Endometrial microvascular endothelial cells (primary cell): ENCODE results near the gene SHTN1. TPM values are rescaled to one million over a fixed set of nuclear protein-coding genes. Genes with fewer than 3 reads are reported as not detected.

ENCODE experiments used
- in situ Hi-C: cut with HindIII; loops from 2 replicates; pipeline ENCODE4 v1.10.0; 2017; ENCODE audit warnings: low sequenced_read_pairs, low pct_unique_long_range_greater_than_20kb; ENCODE audit errors: inconsistent ontology term
- total RNA-seq: library from RNA; depleted of rRNA; stranded (reverse); fragments of >200 nt; gene quantifications from one replicate; pipeline ENCODE4 v1.2.3, GENCODE V29; 2015; ENCODE audit errors: inconsistent ontology term

Gene SHTN1
- total RNA-seq, 1 donor from 2014 or later: 3.9 TPM

- in situ Hi-C loops: no loop called here
Measured at GRCh38 chr10:116850058-116850611, 154.9 kb downstream of the SHTN1 start.

DNA sequence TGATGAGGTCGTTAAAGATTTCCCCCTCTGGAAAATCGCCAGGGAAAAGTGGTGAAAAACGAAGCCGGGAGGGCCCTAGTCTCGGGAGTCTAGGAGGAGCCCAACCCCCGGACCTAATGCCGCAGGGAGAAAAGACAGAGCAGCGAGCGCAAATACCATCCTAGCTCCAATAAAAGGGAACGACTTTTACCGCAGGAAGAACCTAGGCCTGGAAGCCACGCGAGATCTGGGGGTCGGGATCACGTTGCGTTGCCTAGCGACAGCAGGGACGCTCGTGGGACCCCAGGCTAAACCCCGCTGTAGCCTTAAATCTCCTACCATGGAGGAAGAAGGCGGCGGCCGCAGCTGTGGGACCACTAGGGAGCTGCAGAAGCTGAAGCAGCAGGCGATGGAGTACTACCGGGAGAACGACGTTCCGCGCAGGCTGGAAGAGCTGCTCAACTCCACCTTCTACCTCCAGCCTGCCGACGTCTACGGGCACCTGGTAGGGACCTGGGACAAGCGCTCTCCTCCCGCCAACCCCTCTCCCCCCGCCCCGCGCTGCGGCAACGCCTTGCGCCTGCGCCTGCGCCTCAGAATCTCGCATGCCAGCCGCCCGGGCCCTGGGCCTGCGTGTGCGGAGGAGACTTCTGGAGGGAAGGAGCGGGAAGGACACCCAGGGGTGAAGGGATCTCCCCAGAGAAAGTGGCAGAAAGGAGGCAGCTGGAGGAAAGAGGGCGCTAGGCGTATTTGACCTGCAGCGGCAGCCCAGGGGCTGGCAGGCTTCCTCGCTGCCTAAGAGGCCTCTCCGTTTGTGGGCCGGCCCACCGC, 155.5 kb downstream of the SHTN1 start, which contains the start of gene ENO4:
ENO4 (plus strand) TSS at position 252 of the 810 bp plus-strand sequence; CDS start at position 320, 68 bp downstream.
- in situ Hi-C loops: loop anchor here (25.0 kb wide), 1 partner anchor 313 kb away; no protein-coding TSS in a partner anchor

DNA sequence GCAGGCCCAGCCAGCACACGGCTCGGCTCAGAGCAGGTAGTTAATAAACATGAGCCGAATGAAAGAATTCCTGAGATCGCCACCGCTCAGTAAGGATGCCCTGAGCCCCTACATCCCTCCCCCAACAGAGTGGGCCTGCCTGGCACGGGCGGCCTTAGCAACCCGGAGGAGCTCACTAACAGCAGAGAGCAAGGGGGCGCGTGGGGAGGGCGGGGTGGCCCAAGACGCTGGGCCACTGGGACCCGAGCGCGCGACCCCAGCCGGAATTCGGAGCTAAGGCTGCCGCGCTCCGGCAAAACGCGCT, 156.1 kb downstream of the SHTN1 start:
- in situ Hi-C loops: loop anchor here (25.0 kb wide), 1 partner anchor 313 kb away; no protein-coding TSS in a partner anchor

- in situ Hi-C loops: loop anchor here (25.0 kb wide), 1 partner anchor 314 kb away; no protein-coding TSS in a partner anchor
Measured at GRCh38 chr10:116848032-116848943, 156.7 kb downstream of the SHTN1 start.

- in situ Hi-C loops: loop anchor here (25.0 kb wide), 1 partner anchor 316 kb away; no protein-coding TSS in a partner anchor
Measured at GRCh38 chr10:116845823-116846222, 159.2 kb downstream of the SHTN1 start.

DNA sequence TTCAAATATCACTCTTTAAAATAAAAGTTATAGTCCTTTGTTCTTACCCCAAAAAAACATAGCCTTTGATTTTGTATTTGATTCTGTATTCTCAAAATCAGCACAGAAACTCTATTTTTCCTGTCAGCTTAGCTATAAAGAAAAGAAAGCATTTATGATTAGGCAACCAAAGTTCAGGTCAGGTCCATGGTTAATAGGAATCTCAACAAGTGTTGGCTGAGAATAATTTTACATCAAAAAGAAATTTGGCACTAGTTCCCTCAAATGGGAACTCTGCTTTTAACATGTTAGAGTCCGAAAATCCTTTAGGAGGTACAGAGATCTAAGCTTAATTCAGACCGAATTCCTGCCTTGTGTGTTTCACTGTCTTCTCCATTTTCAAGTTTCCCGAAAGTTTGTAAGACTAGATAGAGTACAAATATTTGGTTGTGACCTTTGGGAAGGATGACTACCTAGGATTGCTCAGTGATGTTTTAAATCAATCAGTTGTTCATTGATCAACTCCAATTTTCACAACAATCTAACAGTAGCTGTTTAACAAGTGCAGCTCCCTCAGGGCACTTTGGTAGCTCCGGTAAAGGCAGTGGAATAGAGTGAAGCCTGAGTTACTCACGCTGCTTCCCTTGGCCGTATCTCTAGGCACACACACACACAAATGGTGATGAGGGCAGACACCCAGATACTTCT, 164.5 kb downstream of the SHTN1 start:
- in situ Hi-C loops: loop anchor here (25.0 kb wide), 1 partner anchor 322 kb away; no protein-coding TSS in a partner anchor

GRCh38 chr10:116838143-116838725, 166.8 kb downstream of the SHTN1 start:
- in situ Hi-C loops: loop anchor here (25.0 kb wide), 1 partner anchor 324 kb away; no protein-coding TSS in a partner anchor

- in situ Hi-C loops: loop anchor here (25.0 kb wide), 1 partner anchor 325 kb away; no protein-coding TSS in a partner anchor
Measured at GRCh38 chr10:116836902-116837523, 168.0 kb downstream of the SHTN1 start.

GRCh38 chr10:116836083-116836482, 168.9 kb downstream of the SHTN1 start:
- in situ Hi-C loops: loop anchor here (25.0 kb wide), 1 partner anchor 326 kb away; no protein-coding TSS in a partner anchor

GRCh38 chr10:116835658-116836057, 169.3 kb downstream of the SHTN1 start:
- in situ Hi-C loops: loop anchor here (25.0 kb wide), 1 partner anchor 327 kb away; no protein-coding TSS in a partner anchor

- in situ Hi-C loops: loop anchor here (25.0 kb wide), 1 partner anchor 328 kb away; no protein-coding TSS in a partner anchor
Measured at GRCh38 chr10:116833986-116834985, 170.7 kb downstream of the SHTN1 start.

GRCh38 chr10:116831790-116832189, 173.2 kb downstream of the SHTN1 start:
- in situ Hi-C loops: loop anchor here (25.0 kb wide), 1 partner anchor 331 kb away; no protein-coding TSS in a partner anchor

Other genes with a start within 250 kb of the SHTN1 start
- not detected for gene ENO4, start 155.7 kb downstream of the SHTN1 start, total RNA-seq
- gene VAX1, start 133.1 kb upstream of the SHTN1 start, total RNA-seq: not detected
- gene KCNK18, start 192.3 kb upstream of the SHTN1 start, total RNA-seq: not detected
- not detected for gene SLC18A2, start 235.9 kb upstream of the SHTN1 start, total RNA-seq